OCI-LY1 (cell line): Measurements from ENCODE around the gene HRK.

Experiments
- H2AFZ ChIP-seq: fragments of 200-600 bp; sonication (generic), shearing (Covaris generic); 2 replicates; pipeline ENCODE4 v1.6.0; 2014; ENCODE audit warnings: antibody characterized with exemption, mild to moderate bottlenecking, low read length
- H3F3A ChIP-seq: fragments of 200-600 bp; sonication (generic), shearing (Covaris generic); 2 replicates; pipeline ENCODE4 v1.6.0; 2014; ENCODE audit warnings: mild to moderate bottlenecking, antibody characterized with exemption, low read length, moderate library complexity; ENCODE audit not compliant: insufficient read depth
- H3K27ac ChIP-seq: fragments of 200-600 bp; sonication (generic); 2 replicates; pipeline ENCODE4 v1.5.1; 2014; ENCODE audit warnings: low read length, mixed run types, mild to moderate bottlenecking, low read depth; ENCODE audit not compliant: poor library complexity, severe bottlenecking
- H3K27me3 ChIP-seq: fragments of 200-600 bp; sonication (generic); 2 replicates; pipeline ENCODE4 v1.6.0; 2014; ENCODE audit warnings: antibody characterized with exemption, mild to moderate bottlenecking, low read length, moderate library complexity; ENCODE audit not compliant: insufficient read depth
- H3K36me3 ChIP-seq: fragments of 200-600 bp; sonication (generic); 2 replicates; pipeline ENCODE4 v1.6.1; 2014; ENCODE audit warnings: mild to moderate bottlenecking, antibody characterized with exemption, low read length, moderate library complexity, mixed read lengths; ENCODE audit not compliant: insufficient read depth
- H3K4me1 ChIP-seq: fragments of 200-600 bp; sonication (generic); 2 replicates; pipeline ENCODE4 v1.5.1; 2014; ENCODE audit warnings: mild to moderate bottlenecking, low read length, moderate library complexity; ENCODE audit not compliant: insufficient read depth, severe bottlenecking
- H3K4me2 ChIP-seq: fragments of 200-600 bp; sonication (generic), shearing (Covaris generic); 2 replicates; pipeline ENCODE4 v1.6.1; 2014; ENCODE audit warnings: low read length
- H3K4me3 ChIP-seq: fragments of 200-600 bp; sonication (generic); 2 replicates; pipeline ENCODE4 v1.5.1; 2014; ENCODE audit warnings: low read length, low read depth, mild to moderate bottlenecking, mixed read lengths; ENCODE audit not compliant: poor library complexity, severe bottlenecking
- H3K79me2 ChIP-seq: fragments of 200-600 bp; shearing (Covaris generic); 2 replicates; pipeline ENCODE4 v1.6.1; 2016; ENCODE audit warnings: mixed run types, low read length, mixed read lengths; ENCODE audit not compliant: insufficient read depth
- H3K9ac ChIP-seq: fragments of 200-600 bp; sonication (generic), shearing (Covaris generic); 2 replicates; pipeline ENCODE4 v1.6.1; 2014; ENCODE audit warnings: mild to moderate bottlenecking, low read length, mixed read lengths
- H3K9me2 ChIP-seq: fragments of 200-600 bp; sonication (generic), shearing (Covaris generic); 2 replicates; pipeline ENCODE4 v1.6.1; 2014; ENCODE audit warnings: low read depth, mild to moderate bottlenecking, low read length, mixed read lengths
- H3K9me3 ChIP-seq: fragments of 200-600 bp; shearing (Covaris generic); 2 replicates; pipeline ENCODE4 v1.6.1; 2014; ENCODE audit warnings: low read length, mixed read lengths
- H4K20me1 ChIP-seq: fragments of 200-600 bp; sonication (generic), shearing (Covaris generic); 2 replicates; pipeline ENCODE4 v1.6.0; 2016; ENCODE audit warnings: mild to moderate bottlenecking, low read length; ENCODE audit not compliant: insufficient read depth
- CTCF ChIP-seq: fragments of 200-600 bp; sonication (generic), shearing (Covaris generic); IDR thresholded peaks from 2 replicates; pipeline ENCODE4 v1.5.1; 2017; ENCODE audit warnings: mild to moderate bottlenecking, antibody characterized with exemption, low read length, moderate library complexity, mixed read lengths
- EZH2 ChIP-seq: fragments of 200-600 bp; sonication (generic), shearing (Covaris generic); IDR thresholded peaks from 2 replicates; pipeline ENCODE4 v1.8.0; 2017; ENCODE audit warnings: borderline replicate concordance, mixed run types, mild to moderate bottlenecking, antibody characterized with exemption, low read length, moderate library complexity, mixed read lengths

The HRK gene

GRCh38 chr12:116896411-116896924 lies 15.2 kb upstream of the HRK start:
- H3K4me1 ChIP-seq, result peaks cover 7% of the 10 kb centered on the region
- H2AFZ ChIP-seq, result no peak overlapping the region
- H3K9me3 ChIP-seq, result no peaks in the 10 kb centered on the region
- no peak overlapping the region for H3K9ac ChIP-seq
- no peak overlapping the region for H3K27ac ChIP-seq
- H3K4me2 ChIP-seq, result no peak overlapping the region
- H3K36me3 ChIP-seq, result no peaks in the 10 kb centered on the region
- no peaks in the 10 kb centered on the region for H3K27me3 ChIP-seq
- TF ChIP-seq EZH2 (no peak), CTCF (no peak)
- H4K20me1 ChIP-seq, result no peaks in the 10 kb centered on the region
- H3K79me2 ChIP-seq, result no peaks in the 10 kb centered on the region
- H3K4me3 ChIP-seq, result no peak overlapping the region
- H3F3A ChIP-seq, result no peaks in the 10 kb centered on the region
- H3K9me2 ChIP-seq, result no peaks in the 10 kb centered on the region

- no peaks in the 10 kb centered on the region for H3K27me3 ChIP-seq
- no peak overlapping the region for H3K27ac ChIP-seq
- H2AFZ ChIP-seq, result no peak overlapping the region
- no peak for TF ChIP-seq CTCF
- TF ChIP-seq EZH2, result no peak
- no peaks in the 10 kb centered on the region for H3K36me3 ChIP-seq
- H3K4me3 ChIP-seq, result no peak overlapping the region
- H3K4me1 ChIP-seq, result peaks cover 7% of the 10 kb centered on the region
- H3K9me3 ChIP-seq, result 0 out of 2 replicates have a peak, but pooled peaks cover 3% of the 10 kb centered on the region
- H4K20me1 ChIP-seq, result no peaks in the 10 kb centered on the region
- no peak overlapping the region for H3K9ac ChIP-seq
- H3K9me2 ChIP-seq, result no peaks in the 10 kb centered on the region
- H3K4me2 ChIP-seq, result no peak overlapping the region
- H3F3A ChIP-seq, result no peaks in the 10 kb centered on the region
- no peaks in the 10 kb centered on the region for H3K79me2 ChIP-seq
These were observed 13.7 kb upstream of the HRK start for GRCh38 chr12:116894913-116895312.

GRCh38 chr12:116892349-116893140 lies 11.3 kb upstream of the HRK start:
- Histone ChIP-seq H4K20me1 (no peaks in the 10 kb centered on the region), H3K79me2 (no peaks in the 10 kb centered on the region), H3K9me3 (0 out of 2 replicates have a peak, but pooled peaks cover 3% of the 10 kb centered on the region), H3K9me2 (no peaks in the 10 kb centered on the region), H3K36me3 (no peaks in the 10 kb centered on the region), H3K4me2 (no peak overlapping the region), H3K27me3 (peaks cover 3% of the 10 kb centered on the region; the same call in 1 of the 2 replicates), H3K27ac (no peak overlapping the region), H3K4me3 (no peak overlapping the region), H2AFZ (no peak overlapping the region), H3F3A (no peaks in the 10 kb centered on the region), H3K9ac (no peak overlapping the region), H3K4me1 (no peaks in the 10 kb centered on the region)
- TF ChIP-seq CTCF (no peak), EZH2 (no peak)
